H1 (cell line): ENCODE results near the gene KSR2. TPM values are rescaled to one million over a fixed set of nuclear protein-coding genes. Genes with fewer than 3 reads are reported as not detected.

Source experiments
- CTCF ChIA-PET: fragments of 300-600 bp; sonication (Branson Sonifier 250); formaldehyde crosslinking; loops from one replicate; lab custom pipeline; 2021; ENCODE audit not compliant: partially characterized antibody; lab: Charles Lee
- POLR2A ChIA-PET: fragments of 300-600 bp; sonication (Branson Sonifier 250); formaldehyde crosslinking; loops from one replicate; lab custom pipeline; 2021; ENCODE audit warnings: inconsistent platforms; ENCODE audit not compliant: partially characterized antibody; lab: Charles Lee
- DNase-seq, 2 experiments: peaks; one replicate each; pipeline versions ENCODE4 v3.0.0 to v3.0.0-alpha.2; 2010 to 2022; ENCODE audit warnings: low spot score in 2 of 2, low read depth in 1 of 2, mixed read lengths in 1 of 2
- FAIRE-seq: peaks from 2 replicates; lab custom pipeline; 2011; peaks lifted over from hg19 to GRCh38; lab: Jason Lieb, UNC
- H2AFZ ChIP-seq: 2 replicates; pipeline ENCODE4 v1.8.1; 2012; ENCODE audit warnings: low read length, inconsistent platforms
- H2AK5ac ChIP-seq: 2 replicates; pipeline ENCODE4 v1.6.1; 2013; ENCODE audit warnings: low read depth, low read length
- H2BK120ac ChIP-seq: replicated peaks from 2 replicates; pipeline ENCODE3; 2013; ENCODE audit warnings: low read depth, low read length, inconsistent platforms
- H2BK12ac ChIP-seq: 2 replicates; pipeline ENCODE4 v1.6.1; 2013; ENCODE audit warnings: low read depth, low read length
- H2BK15ac ChIP-seq: 2 replicates; pipeline ENCODE4 v1.6.1; 2013; ENCODE audit warnings: low read length
- H2BK20ac ChIP-seq: 2 replicates; pipeline ENCODE4 v1.6.1; 2013; ENCODE audit warnings: low read length
- H2BK5ac ChIP-seq: 2 replicates; pipeline ENCODE4 v1.6.1; 2013; ENCODE audit warnings: low read depth, low read length
- H3K14ac ChIP-seq: 2 replicates; pipeline ENCODE4 v1.6.1; 2013; ENCODE audit warnings: inconsistent platforms; ENCODE audit not compliant: insufficient read length
- H3K18ac ChIP-seq: 2 replicates; pipeline ENCODE4 v1.6.1; 2013; ENCODE audit warnings: low read length; ENCODE audit errors: extremely low read depth
- H3K23ac ChIP-seq: 2 replicates; pipeline ENCODE4 v1.6.1; 2013; ENCODE audit warnings: inconsistent platforms; ENCODE audit not compliant: insufficient read length
- H3K23me2 ChIP-seq: 2 replicates; pipeline ENCODE4 v1.6.1; 2013; ENCODE audit warnings: low read depth, low read length
- H3K27ac ChIP-seq: 2 replicates; pipeline ENCODE4 v1.6.1; 2011; ENCODE audit warnings: low read depth, low read length, inconsistent platforms
- H3K27me3 ChIP-seq, 4 experiments: replicated peaks in 1 of 4; 1 replicate in 1 of 4; 2 replicates in 3 of 4; pipeline versions ENCODE4 v1.6.1 to v1.8.1; 2011 to 2013; ENCODE audit warnings: low read length in 3 of 4, mild to moderate bottlenecking in 3 of 4, inconsistent platforms in 2 of 4, mixed read lengths in 2 of 4, moderate library complexity in 1 of 4; ENCODE audit not compliant: control insufficient read depth in 3 of 4, insufficient read depth in 3 of 4; ENCODE audit errors: extremely low read depth in 1 of 4
- H3K36me3 ChIP-seq, 4 experiments: 2 replicates each; pipeline versions ENCODE4 v1.6.1 to v1.8.1; 2011 to 2013; ENCODE audit warnings: mild to moderate bottlenecking in 4 of 4, low read length in 3 of 4, moderate library complexity in 2 of 4, control low read depth in 1 of 4, inconsistent platforms in 1 of 4; ENCODE audit not compliant: insufficient read depth in 4 of 4, control insufficient read depth in 2 of 4
- H3K4ac ChIP-seq: replicated peaks from 2 replicates; pipeline ENCODE3; 2013; ENCODE audit warnings: low read length, low read depth, mixed read lengths, inconsistent platforms; ENCODE audit not compliant: insufficient read length
- H3K4me1 ChIP-seq, 4 experiments: replicated peaks in 1 of 4; 1 replicate in 1 of 4; 2 replicates in 3 of 4; pipeline versions ENCODE4 v1.6.1 to v1.8.1; 2011 to 2013; ENCODE audit warnings: low read length in 3 of 4, inconsistent platforms in 2 of 4, mixed read lengths in 1 of 4; ENCODE audit not compliant: insufficient read depth in 4 of 4, control insufficient read depth in 3 of 4
- H3K4me2 ChIP-seq, 2 experiments: 2 replicates each; pipeline versions ENCODE4 v1.6.1 to v1.8.1; 2011 to 2013; ENCODE audit warnings: low read depth in 2 of 2, low read length in 2 of 2, control low read depth in 1 of 2, inconsistent platforms in 1 of 2, mild to moderate bottlenecking in 1 of 2; ENCODE audit not compliant: insufficient read depth in 1 of 2
- H3K4me3 ChIP-seq, 4 experiments: fragments of 200-600, 300-600 bp in 1 of 4; sonication (generic), shearing (Covaris generic), sonication (Bioruptor Twin) in 1 of 4; 2 replicates each; pipeline versions ENCODE4 v1.5.1 to v1.8.1; 2011 to 2016; ENCODE audit warnings: low read length in 4 of 4, low read depth in 3 of 4, control low read depth in 2 of 4, inconsistent platforms in 2 of 4, mild to moderate bottlenecking in 2 of 4, mixed read lengths in 1 of 4, moderate library complexity in 1 of 4; ENCODE audit not compliant: insufficient read depth in 2 of 4; ENCODE audit errors: extremely low read depth in 1 of 4
- H3K56ac ChIP-seq: replicated peaks from 2 replicates; pipeline ENCODE3; 2013; ENCODE audit warnings: low read depth, mild to moderate bottlenecking, mixed read lengths, low read length, inconsistent platforms; ENCODE audit not compliant: insufficient read length
- H3K79me1 ChIP-seq: 2 replicates; pipeline ENCODE4 v1.6.1; 2013; ENCODE audit warnings: low read depth, low read length, control low read depth
- H3K79me2 ChIP-seq, 2 experiments: 2 replicates each; pipeline versions ENCODE4 v1.6.1 to v1.8.1; 2012 to 2013; ENCODE audit warnings: low read length in 2 of 2, mild to moderate bottlenecking in 2 of 2, inconsistent platforms in 1 of 2; ENCODE audit not compliant: insufficient read depth in 2 of 2, control insufficient read depth in 1 of 2
- H3K9ac ChIP-seq, 4 experiments: replicated peaks in 1 of 4; 1 replicate in 1 of 4; 2 replicates in 3 of 4; pipeline versions ENCODE4 v1.6.1 to v1.8.1; 2011 to 2013; ENCODE audit warnings: low read depth in 3 of 4, low read length in 3 of 4, control low read depth in 2 of 4, mild to moderate bottlenecking in 2 of 4, moderate library complexity in 2 of 4, inconsistent platforms in 1 of 4; ENCODE audit errors: extremely low read depth in 1 of 4
- H3K9me3 ChIP-seq, 2 experiments: 2 replicates each; pipeline versions ENCODE4 v1.6.1 to v1.8.1; 2012 to 2013; ENCODE audit warnings: mild to moderate bottlenecking in 2 of 2, moderate library complexity in 2 of 2, control low read depth in 1 of 2, inconsistent platforms in 1 of 2, low read depth in 1 of 2, low read length in 1 of 2, mixed read lengths in 1 of 2; ENCODE audit not compliant: insufficient read depth in 2 of 2
- H4K20me1 ChIP-seq, 2 experiments: replicated peaks in 1 of 2; 2 replicates each; pipeline versions ENCODE3 to v1.8.1; 2011 to 2013; ENCODE audit warnings: inconsistent platforms in 2 of 2, low read length in 2 of 2, mild to moderate bottlenecking in 1 of 2; ENCODE audit not compliant: insufficient read depth in 2 of 2, control insufficient read depth in 1 of 2
- H4K5ac ChIP-seq: 2 replicates; pipeline ENCODE4 v1.6.1; 2013; ENCODE audit warnings: low read length, low read depth, mixed read lengths, inconsistent platforms; ENCODE audit not compliant: insufficient read length
- H4K8ac ChIP-seq: 2 replicates; pipeline ENCODE4 v1.8.0; 2013; ENCODE audit warnings: mild to moderate bottlenecking, moderate library complexity, low read length, inconsistent platforms; ENCODE audit not compliant: insufficient read depth; ENCODE audit errors: extremely low read depth
- H4K91ac ChIP-seq: replicated peaks from 2 replicates; pipeline ENCODE3; 2013; ENCODE audit warnings: low read length, mixed read lengths, inconsistent platforms; ENCODE audit not compliant: insufficient read length
- BCL11A ChIP-seq, 2 experiments: IDR thresholded peaks; one replicate each; pipeline ENCODE4 v1.6.1; 2011; ENCODE audit warnings: low read depth in 2 of 2, low read length in 2 of 2, mild to moderate bottlenecking in 2 of 2
- CEBPB ChIP-seq: IDR thresholded peaks from 2 replicates; pipeline ENCODE4 v1.6.1; 2012; ENCODE audit warnings: low read depth, low read length
- CHD1 ChIP-seq: IDR thresholded peaks from 2 replicates; pipeline ENCODE4 v1.6.1; 2012; ENCODE audit warnings: low read depth, low read length, improper control_type of control experiment
- CREB1 ChIP-seq: IDR thresholded peaks from 2 replicates; pipeline ENCODE4 v1.6.1; 2012; ENCODE audit warnings: inconsistent platforms
- EGR1 ChIP-seq: IDR thresholded peaks from 2 replicates; pipeline ENCODE4 v1.6.1; 2011; ENCODE audit warnings: low read depth, low read length, borderline replicate concordance
- GTF2F1 ChIP-seq: IDR thresholded peaks from 2 replicates; pipeline ENCODE4 v1.6.1; 2012; ENCODE audit warnings: low read depth, low read length, improper control_type of control experiment, borderline replicate concordance
- POLR2A ChIP-seq, 2 experiments: IDR thresholded peaks; 1 replicate in 1 of 2; 2 replicates in 1 of 2; pipeline ENCODE4 v1.6.1; 2011; ENCODE audit warnings: low read depth in 2 of 2, low read length in 2 of 2, mild to moderate bottlenecking in 2 of 2; ENCODE audit errors: control extremely low read depth in 1 of 2
- POLR2AphosphoS5 ChIP-seq: IDR thresholded peaks from 2 replicates; pipeline ENCODE4 v1.6.1; 2011; ENCODE audit warnings: low read depth, low read length
- POU5F1 ChIP-seq: IDR thresholded peaks from 2 replicates; pipeline ENCODE4 v1.6.1; 2011; ENCODE audit warnings: low read depth, mild to moderate bottlenecking, low read length, moderate library complexity
- SAP30 ChIP-seq: fragments of 300-600 bp; sonication (generic); IDR thresholded peaks from 2 replicates; pipeline ENCODE4 v1.7.1; 2012; ENCODE audit warnings: low read length, moderate library complexity, mild to moderate bottlenecking, inconsistent platforms; ENCODE audit not compliant: insufficient read depth, insufficient replicate concordance
- SP1 ChIP-seq: IDR thresholded peaks from 2 replicates; pipeline ENCODE4 v1.6.1; 2011; ENCODE audit warnings: low read depth, low read length
- SP2 ChIP-seq: IDR thresholded peaks from 2 replicates; pipeline ENCODE4 v1.6.1; 2012; ENCODE audit warnings: mild to moderate bottlenecking, low read length, inconsistent platforms
- SRF ChIP-seq: IDR thresholded peaks from 2 replicates; pipeline ENCODE4 v1.6.1; 2011; ENCODE audit warnings: mild to moderate bottlenecking, low read depth, low read length, moderate library complexity
- SUZ12 ChIP-seq: fragments of 200-600 bp; sonication (generic); IDR thresholded peaks from 2 replicates; pipeline ENCODE4 v1.6.1; 2012; ENCODE audit warnings: mild to moderate bottlenecking, inconsistent platforms, low read length, moderate library complexity, mixed read lengths
- TCF12 ChIP-seq: IDR thresholded peaks from 2 replicates; pipeline ENCODE4 v1.6.1; 2011; ENCODE audit warnings: low read depth, mild to moderate bottlenecking, low read length
- WGBS, 2 experiments: shearing (Covaris generic) in 1 of 2; methylation state at CpG; one replicate each; pipeline versions ENCODE4 v1.1.6 to v1.1.7; 2013 to 2015; ENCODE audit warnings: low lambda C conversion rate in 2 of 2, mixed read lengths in 2 of 2, inconsistent platforms in 1 of 2, low coverage in 1 of 2, missing lambda C conversion rate in 1 of 2; ENCODE audit not compliant: insufficient replicate concordance in 2 of 2, insufficient coverage in 1 of 2, insufficient read length in 1 of 2; ENCODE audit errors: extremely low coverage in 1 of 2, missing lambda C conversion rate in 1 of 2; 5-methylcytosine and 5-hydroxymethylcytosine counted together
- polyA plus RNA-seq, 7 experiments: library from polyadenylated mRNA; depleted of rRNA in 3 of 7; stranded (reverse) in 5 of 7; unstranded in 2 of 7; fragments of >200 nt in 5 of 7; fragments of 200-250 nt in 2 of 7; gene quantifications; 1 replicate in 5 of 7; 2 replicates in 1 of 7; 4 replicates in 1 of 7; pipeline versions ENCODE4 v1.2.1 to v1.2.3, GENCODE V29; 2011 to 2013; ENCODE audit warnings: missing spikeins in 2 of 7, mixed read lengths in 2 of 7
- total RNA-seq: library from RNA; stranded (reverse); fragmentation: NEBNext Ultra II Directional; extraction: Animal tissue kit (Norgen Biotek cat#: 25700); gene quantifications from 2 replicates; pipeline ENCODE4 v1.2.1, GENCODE V29; 2021

Gene KSR2
- total and polyA plus RNA-seq, 2 of the 8 experiments (the other 6 are each of a cell fraction or from before 2014, with no cell fraction given), result 0.74 to 2.2 TPM

- no peak for FAIRE-seq
- DNase-seq, result no peak
- no peak overlapping the region for H3K4me3 ChIP-seq
- H2BK15ac ChIP-seq, result no peak overlapping the region
- ChIA-PET CTCF (interaction anchor here (1.0 kb wide), 1 partner anchor 22 kb away, joined by 4 read pairs; no protein-coding TSS in a partner anchor), POLR2A (no interaction called here)
- H3K27ac ChIP-seq, result no peak overlapping the region
- 90% methylated on average over 13 of the region's 14 CpGs; no CpG with 5 or more reads in 1 of the 2 experiments for WGBS, 2 experiments
- H3K79me2 ChIP-seq, result no peaks in the 10 kb centered on the region
- no peak overlapping the region for H2BK120ac ChIP-seq
- no peaks in the 10 kb centered on the region for H3K23me2 ChIP-seq
- H3K18ac ChIP-seq, result no peak overlapping the region
- H2AK5ac ChIP-seq, result no peak overlapping the region
- no peak overlapping the region for H3K4me2 ChIP-seq
- no peak overlapping the region; the same call in 1 of the 2 replicates for H2BK20ac ChIP-seq
- no peaks in the 10 kb centered on the region for H3K4me1 ChIP-seq
- H3K9me3 ChIP-seq, result no peaks in the 10 kb centered on the region
- no peak overlapping the region for H3K4ac ChIP-seq
- no peak overlapping the region for H3K14ac ChIP-seq
- H3K36me3 ChIP-seq, result no peaks in the 10 kb centered on the region
- no peaks in the 10 kb centered on the region for H4K20me1 ChIP-seq
- H4K91ac ChIP-seq, result no peak overlapping the region
- H2BK5ac ChIP-seq, result no peak overlapping the region
- H2BK12ac ChIP-seq, result 0 out of 2 replicates have a peak overlapping the region, but pooled peaks have one; percentile 50
- no peak overlapping the region for H3K56ac ChIP-seq
- no peak overlapping the region for H2AFZ ChIP-seq
- H3K9ac ChIP-seq, result no peak overlapping the region
- no peaks in the 10 kb centered on the region for H3K27me3 ChIP-seq
- H3K79me1 ChIP-seq, result no peaks in the 10 kb centered on the region
- no peak overlapping the region for H4K5ac ChIP-seq
- H3K23ac ChIP-seq, result no peak overlapping the region
- H4K8ac ChIP-seq, result no peak overlapping the region
- TF ChIP-seq POU5F1 (no peak), POLR2A (IDR thresholded peaks at IDR 0.05; ENCODE audit: control extremely low read depth in 1 of 2, low read depth in 2 of 2, low read length in 2 of 2) (no peak), EGR1 (no peak), GTF2F1 (no peak), BCL11A (IDR thresholded peaks at IDR 0.05; ENCODE audit: low read depth in 2 of 2, low read length in 2 of 2) (no peak), CREB1 (no peak), CEBPB (no peak), SAP30 (no peak), CHD1 (no peak), TCF12 (no peak), SRF (no peak), POLR2AphosphoS5 (no peak), SUZ12 (no peak), SP2 (no peak), SP1 (no peak)
Measured at GRCh38 chr12:117897372-117898161, 71.2 kb downstream of the KSR2 start.
